ENCODE results near the gene HSPG2. TPM values are rescaled to one million over a fixed set of nuclear protein-coding genes. Genes with fewer than 3 reads are reported as not detected.
A peak's percentile ranks its signal among the peaks of the same experiment; 100 is the strongest.

Gene HSPG2
- total and polyA plus RNA-seq, 9 of the 15 experiments (the other 6 are each of a cell fraction or from before 2014, with no cell fraction given), result 0.14 to 160 (median 15.7) TPM

- TF ChIP-seq E2F6 (IDR thresholded peaks at IDR 0.05; ENCODE audit: borderline replicate concordance in 1 of 2, extremely low read depth in 1 of 2, insufficient read depth in 1 of 2, insufficient read length in 1 of 2, low read depth in 1 of 2, low read length in 1 of 2, poor library complexity in 1 of 2, severe bottlenecking in 1 of 2) (peak; percentile 24 to 29), SLC30A9 (CRISPR knock-in tag; IDR thresholded peaks at IDR 0.05) (no peak), ZNF232 (CRISPR knock-in tag; IDR thresholded peaks at IDR 0.05) (no peak), MTA2 (IDR thresholded peaks at IDR 0.05; ENCODE audit: low read depth) (no peak), BACH1 (tag; IDR thresholded peaks at IDR 0.05) (no peak), MLLT1 (IDR thresholded peaks at IDR 0.05) (no peak), PML (IDR thresholded peaks at IDR 0.05; ENCODE audit: low read length) (no peak), ZNF79 (CRISPR knock-in tag; IDR thresholded peaks at IDR 0.05; ENCODE audit: low read depth) (no peak), HNRNPUL1 (IDR thresholded peaks at IDR 0.05; ENCODE audit: low read length) (no peak), YBX1 (IDR thresholded peaks at IDR 0.05) (no peak), CBX3 (IDR thresholded peaks at IDR 0.05; ENCODE audit: borderline replicate concordance in 1 of 2, low read length in 2 of 2) (peak in 1 of 2 experiments; percentile 60; a peak in 1 of 3 replicates), MCM7 (IDR thresholded peaks at IDR 0.05) (no peak), FOXM1 (IDR thresholded peaks at IDR 0.05; ENCODE audit: low read depth) (no peak), FOXM1 (CRISPR knock-in tag; IDR thresholded peaks at IDR 0.05; ENCODE audit: low read depth) (no peak), CHD7 (IDR thresholded peaks at IDR 0.05; ENCODE audit: low read depth, low read length) (no peak)
Observed at GRCh38 chr1:21963477-21964217, 26.5 kb upstream of the HSPG2 start (continued).
